OCI-LY1 (cell line): ENCODE results near the gene CEP128.

Source experiments
- H2AFZ ChIP-seq: fragments of 200-600 bp; sonication (generic), shearing (Covaris generic); 2 replicates; pipeline ENCODE4 v1.6.0; 2014; ENCODE audit warnings: antibody characterized with exemption, mild to moderate bottlenecking, low read length
- H3F3A ChIP-seq: fragments of 200-600 bp; sonication (generic), shearing (Covaris generic); 2 replicates; pipeline ENCODE4 v1.6.0; 2014; ENCODE audit warnings: mild to moderate bottlenecking, antibody characterized with exemption, low read length, moderate library complexity; ENCODE audit not compliant: insufficient read depth
- H3K27ac ChIP-seq: fragments of 200-600 bp; sonication (generic); 2 replicates; pipeline ENCODE4 v1.5.1; 2014; ENCODE audit warnings: low read length, mixed run types, mild to moderate bottlenecking, low read depth; ENCODE audit not compliant: poor library complexity, severe bottlenecking
- H3K27me3 ChIP-seq: fragments of 200-600 bp; sonication (generic); 2 replicates; pipeline ENCODE4 v1.6.0; 2014; ENCODE audit warnings: antibody characterized with exemption, mild to moderate bottlenecking, low read length, moderate library complexity; ENCODE audit not compliant: insufficient read depth
- H3K36me3 ChIP-seq: fragments of 200-600 bp; sonication (generic); 2 replicates; pipeline ENCODE4 v1.6.1; 2014; ENCODE audit warnings: mild to moderate bottlenecking, antibody characterized with exemption, low read length, moderate library complexity, mixed read lengths; ENCODE audit not compliant: insufficient read depth
- H3K4me1 ChIP-seq: fragments of 200-600 bp; sonication (generic); 2 replicates; pipeline ENCODE4 v1.5.1; 2014; ENCODE audit warnings: mild to moderate bottlenecking, low read length, moderate library complexity; ENCODE audit not compliant: insufficient read depth, severe bottlenecking
- H3K4me2 ChIP-seq: fragments of 200-600 bp; sonication (generic), shearing (Covaris generic); 2 replicates; pipeline ENCODE4 v1.6.1; 2014; ENCODE audit warnings: low read length
- H3K4me3 ChIP-seq: fragments of 200-600 bp; sonication (generic); 2 replicates; pipeline ENCODE4 v1.5.1; 2014; ENCODE audit warnings: low read length, low read depth, mild to moderate bottlenecking, mixed read lengths; ENCODE audit not compliant: poor library complexity, severe bottlenecking
- H3K79me2 ChIP-seq: fragments of 200-600 bp; shearing (Covaris generic); 2 replicates; pipeline ENCODE4 v1.6.1; 2016; ENCODE audit warnings: mixed run types, low read length, mixed read lengths; ENCODE audit not compliant: insufficient read depth
- H3K9ac ChIP-seq: fragments of 200-600 bp; sonication (generic), shearing (Covaris generic); 2 replicates; pipeline ENCODE4 v1.6.1; 2014; ENCODE audit warnings: mild to moderate bottlenecking, low read length, mixed read lengths
- H3K9me2 ChIP-seq: fragments of 200-600 bp; sonication (generic), shearing (Covaris generic); 2 replicates; pipeline ENCODE4 v1.6.1; 2014; ENCODE audit warnings: low read depth, mild to moderate bottlenecking, low read length, mixed read lengths
- H3K9me3 ChIP-seq: fragments of 200-600 bp; shearing (Covaris generic); 2 replicates; pipeline ENCODE4 v1.6.1; 2014; ENCODE audit warnings: low read length, mixed read lengths
- H4K20me1 ChIP-seq: fragments of 200-600 bp; sonication (generic), shearing (Covaris generic); 2 replicates; pipeline ENCODE4 v1.6.0; 2016; ENCODE audit warnings: mild to moderate bottlenecking, low read length; ENCODE audit not compliant: insufficient read depth
- CTCF ChIP-seq: fragments of 200-600 bp; sonication (generic), shearing (Covaris generic); IDR thresholded peaks from 2 replicates; pipeline ENCODE4 v1.5.1; 2017; ENCODE audit warnings: mild to moderate bottlenecking, antibody characterized with exemption, low read length, moderate library complexity, mixed read lengths
- EZH2 ChIP-seq: fragments of 200-600 bp; sonication (generic), shearing (Covaris generic); IDR thresholded peaks from 2 replicates; pipeline ENCODE4 v1.8.0; 2017; ENCODE audit warnings: borderline replicate concordance, mixed run types, mild to moderate bottlenecking, antibody characterized with exemption, low read length, moderate library complexity, mixed read lengths

The CEP128 gene

GRCh38 chr14:80770114-80770908, 171.2 kb downstream of the CEP128 start:
- Histone ChIP-seq H3K27ac (no peak overlapping the region), H3K9ac (no peak overlapping the region), H3K36me3 (peaks cover 8% of the 10 kb centered on the region), H3K9me2 (no peaks in the 10 kb centered on the region), H3K4me3 (no peak overlapping the region), H3K4me1 (no peaks in the 10 kb centered on the region), H3K9me3 (no peaks in the 10 kb centered on the region), H3K27me3 (no peaks in the 10 kb centered on the region), H2AFZ (no peak overlapping the region), H3K4me2 (no peak overlapping the region), H3K79me2 (no peaks in the 10 kb centered on the region), H4K20me1 (no peaks in the 10 kb centered on the region), H3F3A (no peaks in the 10 kb centered on the region)
- TF ChIP-seq EZH2 (no peak), CTCF (no peak)

- Histone ChIP-seq H3K9ac (no peak overlapping the region), H3K9me2 (no peaks in the 10 kb centered on the region), H3K36me3 (no peaks in the 10 kb centered on the region), H3K79me2 (no peaks in the 10 kb centered on the region), H4K20me1 (no peaks in the 10 kb centered on the region), H3K4me1 (no peaks in the 10 kb centered on the region), H3K4me2 (no peak overlapping the region), H3K27me3 (no peaks in the 10 kb centered on the region), H3F3A (no peaks in the 10 kb centered on the region), H3K9me3 (no peaks in the 10 kb centered on the region), H3K4me3 (no peak overlapping the region), H2AFZ (no peak overlapping the region), H3K27ac (no peak overlapping the region)
- TF ChIP-seq EZH2 (no peak), CTCF (no peak)
Observed at GRCh38 chr14:80768646-80769045, 172.9 kb downstream of the CEP128 start.

- H3F3A ChIP-seq, result no peaks in the 10 kb centered on the region
- no peaks in the 10 kb centered on the region for H3K27me3 ChIP-seq
- H2AFZ ChIP-seq, result no peak overlapping the region
- no peaks in the 10 kb centered on the region for H3K9me2 ChIP-seq
- no peak overlapping the region for H3K9ac ChIP-seq
- H3K9me3 ChIP-seq, result no peaks in the 10 kb centered on the region
- peaks cover 8% of the 10 kb centered on the region for H3K4me1 ChIP-seq
- H4K20me1 ChIP-seq, result no peaks in the 10 kb centered on the region
- H3K27ac ChIP-seq, result no peak overlapping the region
- no peak overlapping the region for H3K4me2 ChIP-seq
- no peaks in the 10 kb centered on the region for H3K79me2 ChIP-seq
- no peaks in the 10 kb centered on the region; the same call in none of the 2 replicates for H3K36me3 ChIP-seq
- no peak for TF ChIP-seq EZH2
- no peak overlapping the region for H3K4me3 ChIP-seq
Observed at GRCh38 chr14:80764921-80765507, 176.5 kb downstream of the CEP128 start.

- Histone ChIP-seq H3K4me2 (no peak overlapping the region), H3K4me3 (no peak overlapping the region), H3K27ac (no peak overlapping the region), H3F3A (no peaks in the 10 kb centered on the region), H3K9me3 (no peaks in the 10 kb centered on the region), H3K4me1 (peaks cover 8% of the 10 kb centered on the region), H3K27me3 (no peaks in the 10 kb centered on the region), H3K9me2 (no peaks in the 10 kb centered on the region), H3K36me3 (no peaks in the 10 kb centered on the region; the same call in none of the 2 replicates), H4K20me1 (no peaks in the 10 kb centered on the region), H3K9ac (no peak overlapping the region), H2AFZ (no peak overlapping the region), H3K79me2 (no peaks in the 10 kb centered on the region)
- TF ChIP-seq CTCF (no peak), EZH2 (no peak)
Observed at GRCh38 chr14:80764496-80764895, 177.0 kb downstream of the CEP128 start.
